TTC549 (cell line): ENCODE results near the gene SEL1L2.

ENCODE experiments used
- FAIRE-seq: peaks from 2 replicates; lab custom pipeline; 2012; peaks lifted over from hg19 to GRCh38; lab: Jason Lieb, UNC

Gene SEL1L2

GRCh38 chr20:13928901-13929300 lies 61.5 kb downstream of the SEL1L2 start:
- FAIRE-seq = no peak

- no peak for FAIRE-seq
Measured at GRCh38 chr20:13927171-13927570, 63.2 kb downstream of the SEL1L2 start.

- no peak for FAIRE-seq
Measured at GRCh38 chr20:13922241-13922640, 68.2 kb downstream of the SEL1L2 start.

- no peak for FAIRE-seq
Measured at GRCh38 chr20:13915284-13915683, 75.1 kb downstream of the SEL1L2 start.

DNA sequence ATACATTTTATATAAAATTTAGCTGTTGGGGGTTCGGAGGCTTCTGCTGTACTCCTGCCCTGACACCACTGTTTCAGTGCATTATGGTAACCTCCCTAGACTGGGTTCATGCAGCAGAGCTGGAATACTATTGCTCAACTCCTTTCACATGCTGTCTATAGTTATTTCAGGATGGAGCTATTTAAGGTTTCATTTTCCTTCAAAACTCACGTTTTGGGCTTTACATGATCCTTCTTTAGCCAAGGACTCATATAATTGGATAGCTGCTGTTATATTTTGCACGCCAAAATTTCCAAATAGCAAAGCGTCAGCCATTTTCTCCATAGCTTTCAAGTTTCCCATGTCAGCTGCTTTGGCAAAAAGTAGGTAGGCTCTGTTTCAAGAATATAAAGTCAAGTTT lies 76.8 kb downstream of the SEL1L2 start:
- FAIRE-seq = no peak

DNA sequence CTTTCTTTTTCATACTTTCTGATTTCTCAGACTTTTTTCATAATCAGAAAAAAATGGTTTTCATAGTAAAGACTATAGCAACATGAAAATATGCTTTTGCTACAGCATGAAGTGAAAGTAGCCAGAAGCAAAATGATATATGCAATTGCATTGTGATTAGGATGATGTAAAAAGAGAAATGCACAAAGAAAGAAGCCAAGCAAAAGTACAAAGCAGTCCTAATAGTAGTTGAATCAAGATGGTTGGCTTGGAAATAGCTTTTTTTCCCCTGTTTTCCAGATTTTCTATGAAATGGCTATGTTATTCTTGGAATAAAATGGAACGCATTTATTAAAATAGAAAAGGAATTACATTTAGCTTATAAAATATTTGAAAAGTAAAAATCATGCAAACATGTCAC lies 77.3 kb downstream of the SEL1L2 start:
- FAIRE-seq = no peak

- no peak for FAIRE-seq
Measured at GRCh38 chr20:13910492-13910891, 79.9 kb downstream of the SEL1L2 start.

- FAIRE-seq = no peak
Measured at GRCh38 chr20:13909067-13909466, 81.3 kb downstream of the SEL1L2 start.

DNA sequence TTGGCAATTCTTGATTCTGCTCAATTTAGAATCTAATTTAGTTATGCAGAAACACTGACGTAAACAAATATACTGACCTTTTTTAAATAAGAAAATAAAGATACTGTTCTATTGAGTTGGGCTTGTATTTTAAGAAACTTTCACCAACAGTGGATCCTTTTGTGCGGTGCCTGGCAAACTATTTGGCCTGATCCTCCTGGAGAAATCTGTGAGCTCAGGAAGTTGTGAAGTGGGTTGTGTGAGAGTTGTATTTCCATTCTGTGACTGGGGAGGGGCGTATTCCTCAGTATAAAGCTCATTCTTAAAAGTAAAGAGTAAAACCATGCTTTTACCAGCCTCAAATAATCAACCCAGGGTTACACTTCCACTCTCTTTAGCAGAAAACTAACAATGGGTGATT lies 85.6 kb downstream of the SEL1L2 start:
- FAIRE-seq = no peak

DNA sequence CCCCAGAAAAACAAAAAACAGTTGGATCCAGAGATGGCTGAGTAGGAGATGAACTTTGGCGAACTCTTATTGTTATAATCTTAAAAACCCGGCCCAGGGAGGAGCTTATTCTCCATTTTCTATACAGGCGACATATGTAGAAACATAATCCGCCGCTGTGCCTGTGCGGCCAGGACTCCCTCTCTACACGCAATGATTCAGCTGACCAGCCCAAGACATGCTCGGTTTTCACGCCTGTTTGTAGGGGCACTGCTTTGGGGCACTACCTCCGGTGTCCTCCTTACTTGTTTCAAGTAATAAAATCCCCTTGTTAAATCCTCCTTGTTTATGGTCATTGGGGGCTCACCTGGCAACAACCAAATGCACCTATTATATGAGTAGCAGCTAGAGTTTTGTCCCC lies 89.9 kb downstream of the SEL1L2 start:
- no peak for FAIRE-seq

- FAIRE-seq = no peak
Measured at GRCh38 chr20:13898012-13898612, 92.3 kb downstream of the SEL1L2 start.

- no peak for FAIRE-seq
Measured at GRCh38 chr20:13891575-13891974, 98.8 kb downstream of the SEL1L2 start.

- no peak for FAIRE-seq
Measured at GRCh38 chr20:13884803-13885202, 105.6 kb downstream of the SEL1L2 start.

DNA sequence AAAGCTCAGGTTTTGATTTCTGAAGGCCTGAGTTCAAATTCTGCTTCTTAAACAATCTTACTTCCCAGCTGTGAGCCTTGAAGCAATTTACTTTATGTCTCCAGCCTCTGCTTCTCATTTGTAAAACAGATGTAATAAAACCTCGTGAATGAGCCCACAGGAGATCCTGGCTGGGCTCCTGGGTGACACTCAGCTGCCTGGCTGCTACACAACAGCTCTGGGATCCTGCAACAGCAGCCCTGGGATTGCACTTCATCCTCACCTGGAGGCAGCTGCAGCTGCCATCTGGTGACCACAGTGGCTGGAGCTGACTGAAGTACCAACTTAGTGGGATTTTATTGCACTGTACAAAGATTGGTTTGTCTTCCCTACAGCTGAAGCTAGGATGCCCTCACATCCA lies 107.0 kb downstream of the SEL1L2 start:
- FAIRE-seq = no peak

DNA sequence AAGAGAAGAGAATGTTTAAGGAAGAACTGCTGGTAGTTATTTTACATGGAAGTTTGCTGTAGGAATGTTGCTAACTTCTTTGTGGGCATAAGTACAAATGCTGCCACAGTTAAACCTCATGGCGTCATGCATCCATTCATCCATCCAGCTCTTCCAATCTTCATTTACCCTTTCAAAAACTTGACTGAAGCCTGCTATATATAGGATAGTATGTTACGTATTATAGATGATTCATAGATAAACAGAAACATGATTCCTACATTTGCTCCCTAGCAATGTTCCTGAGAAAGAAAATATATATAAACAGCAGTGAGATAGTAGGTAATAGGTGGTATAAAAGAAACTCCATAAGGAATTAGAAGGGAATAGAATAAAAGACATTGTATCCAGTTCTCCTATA lies 111.8 kb downstream of the SEL1L2 start:
- FAIRE-seq = no peak

- FAIRE-seq = no peak
Measured at GRCh38 chr20:13877793-13878192, 112.6 kb downstream of the SEL1L2 start.

GRCh38 chr20:13875265-13875811 lies 115.1 kb downstream of the SEL1L2 start:
- no peak for FAIRE-seq

DNA sequence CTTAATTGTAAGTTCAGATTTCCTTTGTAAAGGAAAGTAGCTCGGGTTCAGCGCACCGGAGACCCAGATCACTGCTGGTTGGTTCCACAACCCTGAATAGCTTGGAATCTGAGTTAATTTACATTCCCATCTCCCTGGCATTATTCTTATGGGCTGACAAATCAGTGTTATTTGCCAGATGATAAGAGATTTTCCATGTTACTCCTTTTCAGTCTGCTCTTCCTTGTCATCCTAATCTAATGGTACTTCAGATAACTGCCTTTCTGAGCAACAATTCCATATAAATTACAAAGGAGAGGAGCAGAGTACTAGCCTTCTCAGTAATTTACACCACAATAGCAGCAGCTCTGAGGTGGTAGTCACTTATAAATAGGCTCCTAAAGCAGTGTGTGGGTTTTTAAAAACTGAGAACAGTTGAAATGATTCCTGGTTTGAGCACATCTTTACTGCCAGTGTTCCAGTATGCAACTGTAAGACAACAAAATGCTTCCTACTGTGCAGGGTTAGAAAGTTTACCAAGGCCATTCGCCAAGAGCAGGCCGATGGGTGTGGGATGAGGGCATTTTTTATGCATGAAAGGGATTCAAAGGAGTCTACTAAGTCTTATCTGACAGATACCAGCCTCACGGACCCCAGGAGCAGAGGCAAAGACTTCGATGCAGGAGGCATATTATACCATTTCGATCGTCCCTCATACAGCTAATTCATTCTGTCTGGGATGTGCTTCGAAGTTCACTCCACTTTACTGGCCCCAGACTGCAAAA lies 115.8 kb downstream of the SEL1L2 start:
- no peak for FAIRE-seq

DNA sequence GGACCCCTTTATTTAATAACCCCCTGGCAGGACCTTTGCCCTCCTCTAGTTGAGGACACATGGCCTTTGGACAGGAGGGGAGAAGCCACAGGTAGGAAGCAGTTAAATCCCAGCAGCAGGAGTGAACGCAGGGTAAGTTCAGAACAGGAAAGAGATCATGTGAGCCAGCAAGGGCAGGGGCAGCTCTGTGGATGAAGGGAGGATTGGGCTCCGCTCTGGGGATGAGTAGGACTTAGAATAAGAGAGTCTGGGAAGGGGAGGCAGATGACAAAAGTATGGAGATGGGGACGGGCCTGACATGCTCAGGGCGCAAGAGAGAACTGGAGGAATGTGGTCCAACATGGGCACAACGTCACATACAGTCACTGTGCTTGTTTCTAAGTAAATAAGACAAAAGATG lies 116.6 kb downstream of the SEL1L2 start:
- FAIRE-seq = no peak

- FAIRE-seq = no peak
Measured at GRCh38 chr20:13870170-13870748, 120.2 kb downstream of the SEL1L2 start.

DNA sequence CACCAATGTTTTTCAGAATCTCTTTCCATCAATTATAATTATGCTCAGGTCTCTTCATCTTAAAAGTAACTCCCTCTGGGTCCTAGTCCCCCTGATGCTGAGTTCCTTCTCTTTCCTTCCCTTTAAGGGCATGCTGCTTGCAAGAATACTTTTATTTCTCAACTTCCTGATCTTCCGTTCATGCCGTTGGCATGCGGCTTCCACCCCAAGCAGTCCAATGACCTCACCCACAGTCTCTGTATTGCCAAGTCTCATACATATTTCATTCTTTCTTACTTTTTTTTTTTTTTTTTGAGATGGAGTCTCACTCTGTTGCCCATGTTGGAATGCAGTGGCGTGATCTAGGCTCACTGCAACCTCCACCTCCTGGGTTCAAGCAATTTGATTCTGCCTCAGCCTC lies 122.1 kb downstream of the SEL1L2 start:
- FAIRE-seq = no peak

DNA sequence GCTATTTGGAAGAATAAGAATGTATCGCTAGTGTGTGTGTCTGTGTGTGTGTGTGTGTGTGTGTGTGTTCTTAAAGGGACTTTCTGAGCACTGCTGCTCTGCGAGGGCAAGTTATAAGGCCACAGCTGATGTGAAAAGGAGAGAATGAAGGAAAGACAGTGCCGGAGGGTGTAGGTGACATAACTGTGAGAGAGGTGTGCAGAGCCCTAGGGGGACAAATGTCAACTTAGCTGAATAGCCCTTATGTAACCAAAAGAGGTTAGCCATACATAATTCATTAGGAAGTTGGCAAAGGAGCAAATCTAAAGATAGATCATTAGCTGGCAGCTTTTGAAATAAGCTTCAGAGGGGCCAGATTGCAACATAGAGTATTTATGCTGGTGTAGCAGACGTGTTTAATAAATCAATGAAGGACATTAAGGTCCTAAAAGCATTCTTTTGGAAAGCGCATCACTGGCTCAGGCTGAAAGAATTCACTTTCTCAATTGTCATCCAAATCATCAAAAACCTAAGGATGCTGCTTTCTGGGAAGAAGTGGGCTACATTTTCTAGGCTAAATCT lies 124.5 kb downstream of the SEL1L2 start:
- no peak for FAIRE-seq

- no peak for FAIRE-seq
Measured at GRCh38 chr20:13865156-13865555, 125.3 kb downstream of the SEL1L2 start.
